Measurements from ENCODE around the gene CNNM1.

- TF ChIP-seq POLR2A (IDR thresholded peaks at IDR 0.05; ENCODE audit: low read depth, low read length) (no peak), TAF1 (IDR thresholded peaks at IDR 0.05; ENCODE audit: borderline replicate concordance, low read depth, low read length) (no peak), POLR2AphosphoS5 (IDR thresholded peaks at IDR 0.05; ENCODE audit: low read depth, low read length) (no peak)
Observed at GRCh38 chr10:99318048-99318447, 11.1 kb upstream of the CNNM1 start.
